Putamen (tissue), 1 donor: ENCODE results near the gene COBLL1.
"Not testable (repeated sequence)": the region's sequence is repeated elsewhere in the genome, so short reads cannot be mapped to it uniquely, and the experiment has no call there.

Experiments used
- DNase-seq: peaks from one replicate; pipeline ENCODE4 v3.0.0-alpha.2; 2016; ENCODE audit warnings: low spot score

COBLL1 gene, protein sequence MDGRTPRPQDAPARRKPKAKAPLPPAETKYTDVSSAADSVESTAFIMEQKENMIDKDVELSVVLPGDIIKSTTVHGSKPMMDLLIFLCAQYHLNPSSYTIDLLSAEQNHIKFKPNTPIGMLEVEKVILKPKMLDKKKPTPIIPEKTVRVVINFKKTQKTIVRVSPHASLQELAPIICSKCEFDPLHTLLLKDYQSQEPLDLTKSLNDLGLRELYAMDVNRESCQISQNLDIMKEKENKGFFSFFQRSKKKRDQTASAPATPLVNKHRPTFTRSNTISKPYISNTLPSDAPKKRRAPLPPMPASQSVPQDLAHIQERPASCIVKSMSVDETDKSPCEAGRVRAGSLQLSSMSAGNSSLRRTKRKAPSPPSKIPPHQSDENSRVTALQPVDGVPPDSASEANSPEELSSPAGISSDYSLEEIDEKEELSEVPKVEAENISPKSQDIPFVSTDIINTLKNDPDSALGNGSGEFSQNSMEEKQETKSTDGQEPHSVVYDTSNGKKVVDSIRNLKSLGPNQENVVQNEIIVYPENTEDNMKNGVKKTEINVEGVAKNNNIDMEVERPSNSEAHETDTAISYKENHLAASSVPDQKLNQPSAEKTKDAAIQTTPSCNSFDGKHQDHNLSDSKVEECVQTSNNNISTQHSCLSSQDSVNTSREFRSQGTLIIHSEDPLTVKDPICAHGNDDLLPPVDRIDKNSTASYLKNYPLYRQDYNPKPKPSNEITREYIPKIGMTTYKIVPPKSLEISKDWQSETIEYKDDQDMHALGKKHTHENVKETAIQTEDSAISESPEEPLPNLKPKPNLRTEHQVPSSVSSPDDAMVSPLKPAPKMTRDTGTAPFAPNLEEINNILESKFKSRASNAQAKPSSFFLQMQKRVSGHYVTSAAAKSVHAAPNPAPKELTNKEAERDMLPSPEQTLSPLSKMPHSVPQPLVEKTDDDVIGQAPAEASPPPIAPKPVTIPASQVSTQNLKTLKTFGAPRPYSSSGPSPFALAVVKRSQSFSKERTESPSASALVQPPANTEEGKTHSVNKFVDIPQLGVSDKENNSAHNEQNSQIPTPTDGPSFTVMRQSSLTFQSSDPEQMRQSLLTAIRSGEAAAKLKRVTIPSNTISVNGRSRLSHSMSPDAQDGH

DNA sequence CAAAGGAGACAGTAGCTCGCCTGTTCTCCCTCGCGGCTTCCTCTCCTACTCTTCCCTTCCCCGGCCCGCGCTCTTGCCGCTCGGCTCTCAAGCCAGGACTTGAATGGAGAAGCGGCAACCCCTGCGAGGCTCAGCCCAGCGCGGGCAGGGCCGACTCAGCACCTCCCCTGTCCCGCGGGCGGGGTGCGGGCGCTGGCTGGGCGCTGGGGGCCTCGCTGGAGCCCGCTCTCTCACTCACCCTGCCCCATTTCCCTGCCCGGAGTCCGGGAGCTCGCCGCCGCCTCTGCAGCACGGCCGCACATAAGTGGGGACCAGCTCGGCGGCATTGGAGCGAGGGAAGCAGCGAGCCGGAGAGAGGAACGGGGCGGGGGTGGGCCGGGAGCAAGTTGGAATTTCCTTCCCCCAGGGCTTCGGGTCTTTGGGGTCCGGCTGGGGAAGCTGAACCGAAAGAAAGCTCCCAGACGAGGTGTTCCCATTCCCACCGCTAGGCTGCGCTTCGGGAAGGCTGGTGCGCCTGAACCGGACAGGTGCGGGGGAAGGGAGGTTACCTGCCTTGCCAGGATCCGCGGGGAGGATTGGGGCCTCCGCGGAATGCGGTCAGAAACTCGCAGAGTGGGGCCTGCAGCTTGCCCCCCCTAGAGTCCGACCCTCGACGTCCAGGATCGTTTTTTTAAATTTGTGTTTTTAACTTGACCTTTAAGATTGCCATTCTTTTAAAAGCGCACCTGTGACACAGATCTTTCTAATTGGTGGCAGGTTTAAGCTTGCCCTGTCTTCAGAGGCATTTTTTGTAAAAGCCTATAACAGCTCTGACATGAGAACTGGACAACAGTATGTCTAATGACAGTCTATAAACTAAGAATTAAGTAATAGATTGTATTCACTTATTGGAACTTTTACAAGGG lies at the start of gene COBLL1:
Gene COBLL1, minus strand, starts transcription at position 105 of the 905 bp plus-strand sequence. CDS start 627 bp downstream, outside the sequence.
- DNase-seq, result peak; percentile 29

DNA sequence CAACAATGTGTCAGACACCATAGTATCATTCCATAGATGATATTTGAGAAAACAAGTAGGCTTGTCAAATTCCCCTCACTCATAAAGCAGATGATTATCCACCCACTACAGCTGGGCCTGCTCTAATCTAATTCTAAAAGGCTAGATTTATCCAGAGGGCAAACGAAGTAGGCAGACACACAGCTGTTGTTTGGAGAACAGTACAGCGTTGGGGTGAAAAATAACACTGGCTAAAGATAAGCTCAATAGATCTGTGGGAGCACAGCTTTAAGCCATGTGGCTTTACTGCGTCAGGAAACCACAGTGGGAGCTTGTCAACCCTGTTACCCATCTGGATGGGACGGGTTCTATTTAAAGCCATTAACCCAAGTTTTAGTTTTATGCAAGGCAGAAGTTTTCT lies 48.9 kb upstream of the COBLL1 start:
- DNase-seq, result no peak

DNA sequence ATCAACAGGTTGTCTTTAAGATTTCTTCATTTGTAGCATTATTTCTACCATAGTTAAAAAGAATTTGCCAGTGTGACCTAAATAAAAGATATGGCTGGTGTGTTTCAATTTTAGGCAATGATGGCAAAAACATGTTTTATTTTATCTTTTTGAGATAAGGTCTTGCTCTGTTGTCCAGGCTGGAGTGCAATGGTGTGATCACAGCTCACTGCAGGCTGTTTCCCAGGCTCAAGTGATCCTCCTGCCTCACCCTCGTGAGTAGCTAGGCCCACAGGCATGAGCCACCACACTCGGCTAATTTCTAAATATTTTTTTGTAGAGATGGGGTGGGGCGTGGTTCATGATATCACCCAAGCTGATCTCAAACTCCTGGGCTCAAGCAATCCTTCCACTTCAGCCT lies 47.0 kb upstream of the COBLL1 start:
- DNase-seq, result no peak

DNA sequence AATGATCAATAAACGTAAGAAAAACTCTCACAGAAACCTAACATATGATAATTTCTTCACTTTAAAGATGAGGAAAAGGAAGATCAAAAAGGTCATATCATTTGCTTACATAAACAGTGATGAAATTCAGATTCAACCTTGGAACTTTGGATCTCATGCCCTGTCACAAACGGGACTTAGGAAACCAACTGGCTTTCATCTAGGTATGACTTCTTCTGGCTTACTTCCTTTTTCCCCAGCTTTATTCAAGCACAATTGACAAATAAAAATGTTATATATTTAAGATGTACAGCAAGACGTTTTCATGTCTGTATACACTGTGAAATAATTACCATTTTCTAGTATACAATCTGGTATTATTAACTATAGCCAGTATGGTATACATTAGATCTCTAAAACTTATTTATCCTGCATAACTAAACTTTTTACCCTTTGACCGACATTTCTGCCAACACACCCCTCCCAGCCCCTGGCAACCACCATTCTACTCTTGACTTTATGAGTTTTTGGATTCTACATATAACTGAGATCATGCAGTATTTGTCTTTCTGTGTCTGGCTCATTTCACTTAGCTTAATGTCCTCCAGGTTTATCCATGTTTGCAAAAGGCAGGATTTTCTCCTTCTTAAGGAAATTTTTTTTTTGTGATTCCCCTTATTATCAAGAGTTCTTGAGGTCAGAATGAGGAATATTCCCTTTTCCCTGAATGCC lies 46.0 kb upstream of the COBLL1 start:
- DNase-seq, result no peak

DNA sequence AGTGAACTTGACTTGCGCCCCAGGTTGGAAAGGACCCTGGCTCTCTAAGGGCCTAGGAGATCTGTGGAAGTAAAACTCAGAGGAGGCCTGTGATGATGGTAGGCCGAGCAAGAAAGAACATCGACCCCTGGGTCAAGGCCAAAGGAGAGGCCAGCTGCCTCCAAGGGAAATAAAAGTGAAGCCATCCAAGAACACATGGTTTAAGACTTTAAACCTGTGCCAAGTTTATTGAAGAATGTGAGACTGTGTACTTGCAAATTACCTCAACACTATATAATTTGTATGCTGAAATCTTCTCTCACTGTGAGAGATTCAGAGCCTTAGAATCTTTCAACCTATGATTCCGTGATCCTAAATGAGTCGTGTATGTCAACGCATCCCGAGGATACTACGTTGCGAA lies 40.7 kb upstream of the COBLL1 start:
- DNase-seq, result no peak

DNA sequence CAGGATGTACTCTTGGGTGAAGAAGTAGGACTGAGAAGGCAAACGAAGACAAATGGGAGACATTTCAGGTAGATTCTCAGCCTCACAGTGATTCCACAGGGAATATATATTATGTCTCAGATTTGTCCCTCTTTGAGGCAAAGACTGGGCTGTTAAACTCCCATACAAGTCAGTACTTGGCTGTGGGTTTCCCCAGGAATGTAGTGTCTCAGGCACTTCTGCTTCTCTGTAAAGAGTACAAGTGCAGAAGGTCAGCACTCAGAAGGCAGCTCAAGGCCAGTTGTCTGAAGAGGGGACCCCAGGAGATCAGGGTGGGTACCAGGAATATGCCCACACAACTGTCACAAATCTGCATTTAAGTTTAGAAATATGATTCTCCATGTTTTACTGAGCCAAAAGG lies 39.9 kb upstream of the COBLL1 start:
- no peak for DNase-seq

DNA sequence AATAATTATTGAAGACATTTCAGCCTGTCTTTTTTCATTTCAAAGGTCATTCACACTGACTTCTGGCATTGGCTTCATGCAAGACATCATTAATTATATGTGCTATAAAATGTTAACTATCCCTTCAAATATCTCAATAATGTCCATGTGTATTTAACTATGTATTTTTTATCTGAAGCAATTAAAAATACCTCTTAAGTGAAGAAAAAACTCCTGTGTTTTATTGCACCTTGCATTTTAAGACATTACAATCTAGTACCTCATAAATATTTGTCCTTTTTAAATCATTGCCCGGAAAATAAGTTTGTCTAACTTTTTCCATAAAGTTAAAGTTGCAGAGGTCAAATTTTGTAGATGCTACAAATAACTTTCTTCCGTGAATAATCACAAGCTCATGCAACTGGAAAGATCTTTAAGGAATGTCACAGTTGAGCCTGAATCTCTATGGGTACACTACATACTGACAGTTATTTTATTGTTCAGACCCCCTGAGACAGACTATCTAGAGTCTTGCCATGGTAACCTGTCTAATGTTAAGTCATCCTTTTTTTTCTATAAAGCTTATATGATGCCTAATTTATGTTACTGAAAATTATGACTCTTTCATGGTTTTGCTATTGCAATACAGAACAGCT lies 38.4 kb upstream of the COBLL1 start:
- no peak for DNase-seq

DNA sequence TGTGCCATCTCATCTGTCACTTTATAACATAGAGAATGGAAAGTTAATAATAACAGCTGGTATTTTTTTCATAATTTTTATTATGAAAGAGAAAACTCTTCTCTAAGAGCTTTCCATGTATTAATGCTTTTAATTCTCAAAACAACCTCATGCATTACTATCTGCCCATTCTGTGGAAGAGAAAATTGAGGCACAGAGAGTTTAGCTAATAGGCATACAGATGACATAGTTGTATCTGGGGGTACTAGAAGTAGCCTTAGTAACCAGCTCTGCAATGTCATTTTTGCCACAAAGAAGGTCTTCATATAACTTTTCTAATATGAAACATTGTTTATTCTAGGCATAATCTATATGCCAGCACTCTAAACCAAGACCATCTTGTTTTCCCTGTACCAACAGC lies 36.3 kb upstream of the COBLL1 start:
- no peak for DNase-seq

DNA sequence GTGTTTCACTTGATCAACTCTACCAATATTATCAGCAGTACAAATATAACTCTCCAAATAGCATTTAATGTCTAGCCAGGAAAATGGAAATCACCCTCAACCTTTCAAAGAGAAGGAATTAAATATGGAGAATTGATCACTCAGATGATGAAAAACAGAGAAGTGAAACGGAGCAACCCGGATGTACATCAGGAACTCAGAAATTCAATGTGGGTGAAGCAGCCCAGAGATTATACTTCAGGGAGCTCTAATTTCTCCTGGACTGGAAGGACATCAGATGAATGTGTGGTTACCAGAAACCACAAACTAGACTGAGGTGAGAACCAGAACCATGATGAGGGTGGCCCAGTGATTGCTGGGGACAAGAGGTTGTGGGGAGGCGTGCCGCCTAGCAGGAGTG lies 35.5 kb upstream of the COBLL1 start:
- no peak for DNase-seq

DNA sequence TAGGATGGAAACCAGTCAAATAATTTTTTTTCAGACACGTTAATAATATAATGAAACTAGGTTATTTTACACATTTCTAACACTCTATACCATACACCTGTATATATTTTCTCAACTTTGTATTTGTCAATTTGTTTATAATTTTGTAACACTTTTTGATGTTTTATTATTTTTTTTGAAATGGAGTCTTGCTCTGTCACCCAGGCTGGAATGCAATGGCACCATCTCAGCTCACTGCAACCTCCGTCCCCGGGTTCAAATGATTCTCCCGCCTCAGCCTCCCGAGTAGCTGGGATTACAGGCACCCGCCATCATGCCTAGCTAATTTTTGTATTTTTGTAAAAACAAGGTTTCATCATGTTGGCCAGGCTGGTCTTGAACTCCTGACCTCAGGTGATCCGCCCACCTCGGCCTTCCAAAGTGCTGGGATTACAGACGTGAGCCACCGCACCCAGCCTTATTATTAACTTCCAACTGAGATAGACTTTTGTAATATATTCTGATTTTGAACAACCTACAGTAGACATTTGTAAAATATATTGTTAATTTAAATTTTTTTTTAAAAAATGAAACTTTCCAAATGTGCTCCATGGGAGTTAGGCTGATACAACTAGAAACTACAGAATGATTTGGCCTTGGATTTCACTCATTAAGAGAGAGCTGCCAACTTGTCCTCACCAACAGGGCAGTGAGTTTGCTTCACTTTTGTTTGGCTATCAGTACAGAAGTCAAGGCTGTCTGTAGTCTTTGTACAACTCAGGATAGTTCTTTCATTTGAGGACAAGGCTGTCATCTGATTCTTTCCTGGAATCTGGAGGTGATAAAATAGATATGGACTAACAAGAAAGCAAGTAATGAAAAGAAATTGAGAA lies 33.9 kb upstream of the COBLL1 start:
- DNase-seq, result no peak

DNA sequence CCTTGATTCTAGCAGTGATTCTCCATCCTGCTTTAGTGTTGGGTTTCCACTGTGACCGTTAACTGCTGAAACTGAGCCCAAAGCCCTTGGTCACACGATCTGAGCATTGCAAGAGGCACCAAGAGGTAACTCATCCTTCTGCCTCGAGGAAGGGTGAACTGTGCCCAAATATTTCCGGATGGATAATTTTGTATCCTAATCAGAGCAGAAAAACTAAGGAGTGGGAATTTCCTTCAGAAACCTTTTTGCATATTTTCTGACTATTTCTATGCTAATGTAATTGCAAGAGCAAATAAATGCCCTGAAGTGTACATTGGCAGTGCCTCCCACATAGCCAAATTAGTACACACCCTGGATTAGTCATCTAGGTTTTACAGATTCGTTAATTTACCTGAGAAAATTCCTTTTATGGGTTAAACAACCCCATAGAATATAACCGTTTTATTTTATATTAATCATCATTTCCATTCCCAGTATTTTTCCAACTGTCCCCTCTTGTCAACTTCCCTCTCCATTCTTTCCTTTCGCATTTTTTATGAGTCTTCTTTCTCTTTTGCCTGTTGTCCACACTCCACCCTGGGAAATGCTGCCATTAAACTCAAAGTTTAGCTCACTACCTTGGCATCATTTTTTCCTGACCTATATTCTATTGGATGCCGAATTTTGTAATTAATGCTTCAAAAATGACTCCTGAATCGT lies 31.7 kb upstream of the COBLL1 start:
- no peak for DNase-seq

DNA sequence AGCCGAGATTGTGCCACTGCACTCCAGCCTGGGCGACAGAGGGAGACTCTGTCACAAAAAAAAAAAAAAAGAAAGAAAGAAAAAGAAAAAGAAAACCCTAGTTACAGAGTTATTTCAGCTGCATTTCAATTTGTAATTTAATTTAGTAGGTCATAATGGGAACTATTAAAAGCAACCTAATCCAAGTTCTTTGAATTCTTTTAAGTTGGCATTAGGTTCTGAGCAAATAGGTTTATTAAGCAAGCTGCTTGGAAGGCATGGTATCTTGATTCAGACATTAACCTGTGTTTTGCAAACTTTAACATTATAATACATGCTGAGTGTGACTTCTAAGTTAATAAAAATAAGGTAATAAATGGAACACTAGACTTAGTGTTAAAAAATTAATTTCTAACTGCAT lies 29.8 kb upstream of the COBLL1 start:
- DNase-seq, result no peak

DNA sequence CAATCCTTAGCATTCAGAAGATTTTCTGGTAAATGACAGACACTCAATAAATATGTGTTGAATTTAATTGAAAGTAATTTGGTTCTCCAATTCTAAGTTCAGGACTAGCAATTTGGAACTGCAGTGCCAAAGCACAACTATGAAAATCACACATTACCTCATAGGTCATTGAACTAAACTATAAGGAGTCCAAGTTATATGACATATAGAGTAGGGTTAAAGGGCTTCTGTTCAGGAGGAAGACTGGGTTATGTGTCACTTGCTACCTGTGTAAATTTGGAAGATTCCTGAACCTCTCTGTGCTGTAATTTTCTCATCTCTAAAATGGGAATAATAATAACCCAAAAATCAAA lies 27.8 kb upstream of the COBLL1 start:
- DNase-seq, result no peak

DNA sequence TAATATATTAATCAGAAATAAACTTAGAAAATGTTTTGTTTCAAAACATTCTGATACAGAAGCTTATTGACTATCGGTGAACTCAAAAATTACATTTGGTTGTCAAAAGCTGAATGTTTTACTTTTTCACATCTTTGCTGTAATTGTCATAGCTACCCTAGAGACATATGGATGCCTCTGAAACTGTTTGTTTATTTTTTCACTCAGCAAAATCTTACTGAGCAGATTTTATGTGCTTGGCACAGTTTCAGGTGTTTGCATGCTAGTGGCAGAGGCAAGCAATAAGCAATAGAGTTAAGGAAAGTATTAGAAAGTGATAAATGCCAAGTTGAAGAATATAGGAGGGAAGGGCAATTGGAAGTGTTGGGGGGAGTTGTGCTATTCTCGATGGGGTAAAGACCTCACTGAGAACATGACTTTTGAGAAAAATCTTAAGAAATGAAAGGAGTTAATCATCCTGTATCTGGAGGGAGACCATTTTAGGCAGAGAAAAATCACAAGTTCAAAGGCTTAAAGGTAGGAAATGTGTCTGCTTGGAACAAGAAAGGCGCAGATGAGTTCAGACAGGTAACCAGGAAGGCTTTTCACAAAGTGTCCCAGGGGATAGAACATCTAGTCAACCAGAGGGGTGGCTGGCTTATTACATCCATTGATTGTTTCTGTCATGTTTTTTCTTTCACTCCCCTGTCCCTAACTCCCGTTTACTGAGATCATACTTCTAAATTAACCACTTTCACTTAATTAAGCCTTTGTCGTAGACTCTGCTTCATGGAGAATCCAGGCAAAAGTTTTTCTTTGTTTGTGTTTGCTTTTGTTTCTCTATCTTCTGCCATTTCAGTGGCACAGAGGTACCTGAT lies 27.2 kb upstream of the COBLL1 start:
- no peak for DNase-seq

DNA sequence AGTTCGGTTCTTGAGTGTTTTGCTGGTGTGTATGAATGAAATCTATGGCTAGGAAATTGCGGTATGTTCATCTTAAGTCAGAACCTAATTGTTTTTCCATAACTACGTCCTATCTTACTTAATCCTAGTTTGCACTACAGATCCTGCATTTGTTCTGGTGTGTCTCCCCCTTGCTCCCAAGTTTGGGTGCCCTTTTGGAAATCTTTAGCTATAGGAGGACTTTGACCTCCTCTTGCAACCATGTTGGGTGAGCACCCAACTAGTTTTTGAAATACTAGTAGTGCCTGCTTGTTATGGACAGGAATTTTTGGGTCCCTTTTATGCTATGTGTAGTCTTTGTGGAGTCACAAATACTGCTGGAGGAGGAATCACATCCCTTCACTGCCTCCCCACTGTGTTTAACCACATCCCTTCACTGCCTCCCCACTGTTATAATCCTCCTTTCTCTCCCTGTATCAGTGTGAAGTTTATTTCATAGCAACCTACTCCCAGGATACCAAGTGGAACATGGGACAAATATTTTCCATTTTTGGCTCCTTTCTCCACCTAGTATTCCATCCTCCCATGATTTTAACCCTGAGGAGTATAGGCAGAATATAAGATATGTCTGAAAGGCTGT lies 26.3 kb upstream of the COBLL1 start:
- DNase-seq, result no peak

DNA sequence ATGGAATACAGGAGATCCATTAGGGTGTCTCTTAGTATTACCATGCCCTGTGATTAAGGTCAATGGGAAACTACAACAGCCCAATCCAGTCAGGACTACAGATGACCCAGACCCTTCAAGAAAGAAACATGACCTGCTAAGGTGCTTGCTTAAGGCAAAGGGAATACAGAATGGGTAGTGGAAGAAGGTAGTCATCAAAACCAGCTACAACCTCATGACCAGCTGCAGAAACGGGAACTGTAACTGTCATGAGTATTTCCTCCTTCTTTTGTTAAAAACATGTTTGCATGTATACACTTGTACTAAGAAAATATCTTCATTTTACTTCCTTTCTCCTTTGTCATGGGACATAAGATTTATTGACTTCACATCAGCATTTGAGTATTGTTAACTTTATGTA lies 24.8 kb upstream of the COBLL1 start:
- not testable (repeated sequence) for DNase-seq

DNA sequence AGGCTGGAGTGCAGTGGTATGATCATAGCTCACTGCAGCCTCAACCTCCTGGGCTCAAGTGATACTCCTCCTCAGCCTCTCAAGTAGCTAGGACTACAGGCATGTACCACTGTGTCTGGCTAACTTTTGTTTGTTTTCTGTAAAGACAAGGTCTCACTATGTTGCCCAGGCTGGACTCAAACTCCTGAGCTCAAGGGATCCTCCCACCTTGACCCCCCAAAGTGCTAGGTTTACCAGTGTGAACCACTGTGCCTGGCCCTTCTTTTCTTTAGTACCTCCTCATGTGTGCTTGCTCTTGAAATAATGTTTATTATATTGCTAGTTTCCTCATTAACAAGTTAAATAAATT lies 19.0 kb upstream of the COBLL1 start:
- no peak for DNase-seq
